GM23338 (cell line): ENCODE measurements around the gene CCDC32. TPM values are rescaled to one million over a fixed set of nuclear protein-coding genes. Genes with fewer than 3 reads are reported as not detected.

ENCODE experiments used
- ATAC-seq: fragments of 200-7000 bp; cut with Tn5 transposase; 3 replicates; pipeline ENCODE4 v1.9.1; 2020
- DNase-seq: peaks from one replicate; pipeline ENCODE4 v3.0.0-alpha.2; 2015; ENCODE audit warnings: low spot score
- H2AFZ ChIP-seq: fragments of 200-600 bp; sonication (generic); 2 replicates; pipeline ENCODE4 v1.8.0; 2016; ENCODE audit warnings: antibody characterized with exemption, mild to moderate bottlenecking, moderate library complexity
- H3F3A ChIP-seq: fragments of 200-600 bp; sonication (generic); replicated peaks from 2 replicates; pipeline ENCODE4 v1.8.0; 2017; ENCODE audit warnings: antibody characterized with exemption, mixed run types, low read depth
- H3K27ac ChIP-seq: fragments of 200-600 bp; sonication (generic); 2 replicates; pipeline ENCODE4 v1.6.1; 2016; ENCODE audit warnings: low read depth
- H3K27me3 ChIP-seq: fragments of 200-600 bp; sonication (generic); 2 replicates; pipeline ENCODE4 v1.8.0; 2016; ENCODE audit warnings: mild to moderate bottlenecking, mixed run types, moderate library complexity; ENCODE audit not compliant: insufficient read depth
- H3K36me3 ChIP-seq: fragments of 200-600 bp; sonication (generic); 2 replicates; pipeline ENCODE4 v1.8.0; 2016; ENCODE audit warnings: mild to moderate bottlenecking; ENCODE audit not compliant: insufficient read depth
- H3K4me1 ChIP-seq: fragments of 200-600 bp; sonication (generic); 2 replicates; pipeline ENCODE4 v1.8.0; 2016; ENCODE audit warnings: mild to moderate bottlenecking, moderate library complexity; ENCODE audit not compliant: insufficient read depth
- H3K4me2 ChIP-seq: fragments of 200-600 bp; sonication (generic); 2 replicates; pipeline ENCODE4 v1.7.1; 2017; ENCODE audit warnings: mixed run types
- H3K4me3 ChIP-seq: fragments of 200-600 bp; sonication (generic); 2 replicates; pipeline ENCODE4 v1.6.1; 2016; ENCODE audit warnings: mixed run types
- H3K79me2 ChIP-seq: fragments of 200-600 bp; sonication (generic); replicated peaks from 2 replicates; pipeline ENCODE4 v1.8.0; 2017; ENCODE audit warnings: mild to moderate bottlenecking; ENCODE audit not compliant: insufficient read depth
- H3K9me2 ChIP-seq: fragments of 200-600 bp; sonication (generic); 2 replicates; pipeline ENCODE4 v1.8.0; 2017; ENCODE audit not compliant: insufficient read depth
- H4K20me1 ChIP-seq: fragments of 200-600 bp; sonication (generic); replicated peaks from 2 replicates; pipeline ENCODE4 v1.8.0; 2017; ENCODE audit warnings: mild to moderate bottlenecking; ENCODE audit not compliant: insufficient read depth
- H3K27ac Mint-ChIP-seq: 2 replicates; pipeline ENCODE4 v1.8.0; 2020; ENCODE audit warnings: inconsistent platforms, mild to moderate bottlenecking, moderate library complexity, mixed read lengths
- H3K27me3 Mint-ChIP-seq: 3 replicates; pipeline ENCODE4 v1.8.0; 2022; ENCODE audit warnings: low read depth, mild to moderate bottlenecking, moderate library complexity, mixed read lengths, inconsistent platforms; ENCODE audit not compliant: insufficient read depth, poor library complexity
- H3K36me3 Mint-ChIP-seq: 3 replicates; pipeline ENCODE4 v1.8.0; 2021; ENCODE audit warnings: low read depth, mild to moderate bottlenecking, inconsistent platforms, moderate library complexity, mixed read lengths
- H3K4me1 Mint-ChIP-seq: 3 replicates; pipeline ENCODE4 v1.8.0; 2020; ENCODE audit warnings: mild to moderate bottlenecking, inconsistent platforms, mixed read lengths
- H3K4me3 Mint-ChIP-seq: 3 replicates; pipeline ENCODE4 v1.8.0; 2021; ENCODE audit warnings: moderate library complexity, mild to moderate bottlenecking, inconsistent platforms, mixed read lengths
- H3K9me3 Mint-ChIP-seq: 3 replicates; pipeline ENCODE4 v1.8.0; 2020; ENCODE audit warnings: moderate library complexity, mild to moderate bottlenecking, inconsistent platforms, mixed read lengths
- CREB1 ChIP-seq: fragments of 250-450 bp; sonication (Bioruptor Pico); IDR thresholded peaks from 2 replicates; pipeline ENCODE4 v1.5.0; 2020; ENCODE audit warnings: low read depth, mild to moderate bottlenecking, moderate library complexity
- ETS1 ChIP-seq: IDR thresholded peaks from 2 replicates; pipeline ENCODE4 v1.6.1; 2016; ENCODE audit warnings: antibody characterized with exemption
- EZH2 ChIP-seq: fragments of 200-600 bp; sonication (generic); IDR thresholded peaks from one replicate; pipeline ENCODE4 v1.8.0; 2017; ENCODE audit warnings: antibody characterized with exemption, mild to moderate bottlenecking, low read depth; ENCODE audit not compliant: unreplicated experiment
- JUNB ChIP-seq: IDR thresholded peaks from one replicate; pipeline ENCODE4 v1.6.1; 2016; ENCODE audit warnings: antibody characterized with exemption; ENCODE audit not compliant: unreplicated experiment
- NANOG ChIP-seq: IDR thresholded peaks from 2 replicates; pipeline ENCODE4 v1.6.1; 2016; ENCODE audit warnings: antibody characterized with exemption, borderline replicate concordance
- POLR2AphosphoS5 ChIP-seq: IDR thresholded peaks from 2 replicates; pipeline ENCODE4 v1.6.1; 2016; ENCODE audit warnings: antibody characterized with exemption, low read depth
- STAT1 ChIP-seq: IDR thresholded peaks from one replicate; pipeline ENCODE4 v1.6.1; 2016; ENCODE audit warnings: antibody characterized with exemption; ENCODE audit not compliant: unreplicated experiment
- ZNF331 ChIP-seq: fragments of 250-450 bp; sonication (Bioruptor Pico); IDR thresholded peaks from 2 replicates; pipeline ENCODE4 v1.5.0; 2020; ENCODE audit warnings: low read depth, mild to moderate bottlenecking, moderate library complexity
- ZNF462 ChIP-seq: fragments of 250-450 bp; sonication (Bioruptor Pico); IDR thresholded peaks from 2 replicates; pipeline ENCODE4 v1.5.0; 2020; ENCODE audit warnings: mild to moderate bottlenecking, moderate library complexity
- polyA plus RNA-seq: library from polyadenylated mRNA; unstranded; fragments of >200 nt; fragmentation: Nextera tagmentation; extraction: Ambion mirVana; gene quantifications from 2 replicates; pipeline ENCODE4 v1.2.1, GENCODE V29; 2016
- total RNA-seq: library from RNA; depleted of rRNA; stranded (reverse); fragments of >200 nt; shearing (Covaris generic); gene quantifications from 2 replicates; pipeline ENCODE4 v1.2.3, GENCODE V29; 2014

CCDC32 gene
- total and polyA plus RNA-seq, 2 experiments from 2014 or later: 13.8 to 15.4 TPM

GRCh38 chr15:40591389-40591788, 26.5 kb upstream of the CCDC32 start:
- peaks cover 16% of the 10 kb centered on the region for H3K27me3 Mint-ChIP-seq
- H3K4me3 ChIP-seq: peak overlapping the region; percentile 50
- H3K27me3 ChIP-seq: no peaks in the 10 kb centered on the region
- no peaks in the 10 kb centered on the region for H3K36me3 ChIP-seq
- H3K4me2 ChIP-seq: peak overlapping the region; percentile 79
- peaks cover 17% of the 10 kb centered on the region for H3K4me1 ChIP-seq
- H3K4me3 Mint-ChIP-seq: peak overlapping the region; percentile 58
- peak overlapping the region; percentile 98 for H2AFZ ChIP-seq
- peak overlapping the region; percentile 36; the same call in 1 of the 2 replicates for H3K27ac Mint-ChIP-seq
- 0 out of 2 replicates have a peak overlapping the region, but pooled peaks have one; percentile 14 for H3K27ac ChIP-seq
- ATAC-seq: peak; percentile 20
- H3K9me2 ChIP-seq: no peaks in the 10 kb centered on the region
- peaks cover 15% of the 10 kb centered on the region for H3K79me2 ChIP-seq
- DNase-seq: peak; percentile 69
- H4K20me1 ChIP-seq: no peaks in the 10 kb centered on the region
- 0 out of 2 replicates have a peak, but pooled peaks have one; percentile 18 for TF ChIP-seq POLR2AphosphoS5
- TF ChIP-seq NANOG: no peak
- TF ChIP-seq ETS1: no peak
- no peak for TF ChIP-seq ZNF462
- peaks cover 24% of the 10 kb centered on the region for H3K4me1 Mint-ChIP-seq
- peaks cover 7% of the 10 kb centered on the region; the same call in 1 of the 2 replicates for H3F3A ChIP-seq
- H3K9me3 Mint-ChIP-seq: peaks cover 5% of the 10 kb centered on the region
- peaks cover 3% of the 10 kb centered on the region; the same call in 1 of the 3 replicates for H3K36me3 Mint-ChIP-seq

- Mint-ChIP-seq H3K36me3 (peaks cover 3% of the 10 kb centered on the region; the same call in 1 of the 3 replicates), H3K9me3 (peaks cover 5% of the 10 kb centered on the region), H3K4me3 (peak overlapping the region; percentile 25; the same call in 1 of the 3 replicates), H3K27me3 (peaks cover 16% of the 10 kb centered on the region), H3K27ac (no peak overlapping the region; the same call in 1 of the 2 replicates), H3K4me1 (peaks cover 23% of the 10 kb centered on the region)
- peak overlapping the region; percentile 50 for H3K4me3 ChIP-seq
- no peak overlapping the region for H3K27ac ChIP-seq
- ATAC-seq (no peak), DNase-seq (no peak)
- peak overlapping the region; percentile 79; the same call in 1 of the 2 replicates for H3K4me2 ChIP-seq
- H3K36me3 ChIP-seq: no peaks in the 10 kb centered on the region
- H3K4me1 ChIP-seq: peaks cover 17% of the 10 kb centered on the region
- no peaks in the 10 kb centered on the region for H3K9me2 ChIP-seq
- peak overlapping the region; percentile 98 for H2AFZ ChIP-seq
- H4K20me1 ChIP-seq: no peaks in the 10 kb centered on the region
- peaks cover 7% of the 10 kb centered on the region for H3K79me2 ChIP-seq
- peaks cover 7% of the 10 kb centered on the region; the same call in 1 of the 2 replicates for H3F3A ChIP-seq
- no peaks in the 10 kb centered on the region for H3K27me3 ChIP-seq
- TF ChIP-seq JUNB: no peak
- TF ChIP-seq ZNF331: no peak
- no peak for TF ChIP-seq NANOG
- no peak for TF ChIP-seq ETS1
- TF ChIP-seq STAT1: no peak
- TF ChIP-seq CREB1: no peak
- TF ChIP-seq EZH2: no peak
These were observed 25.8 kb upstream of the CCDC32 start for GRCh38 chr15:40590667-40591050.
